EH (cell line): ENCODE results near the gene KLHL15.

Source experiments
- DNase-seq: peaks from one replicate; pipeline ENCODE4 v3.0.0-alpha.2; 2015; ENCODE audit warnings: low read depth

The KLHL15 gene

DNA sequence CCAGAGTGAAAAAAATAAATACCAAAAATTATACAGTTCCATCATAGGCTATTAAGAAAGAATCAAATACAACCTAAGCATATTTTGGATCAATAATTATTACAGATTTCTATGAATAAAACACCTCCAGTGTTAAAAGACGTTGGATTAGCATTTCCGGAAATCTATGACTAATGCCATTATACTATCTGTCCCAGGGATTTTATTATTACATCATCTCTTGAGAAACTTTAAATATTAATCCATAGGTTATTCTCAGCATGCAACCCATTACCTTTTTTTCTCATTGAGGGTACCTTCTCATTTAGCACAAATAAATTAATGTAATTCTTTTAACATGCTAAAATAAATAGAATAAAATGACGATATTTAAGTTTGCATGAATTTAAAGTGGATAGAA is 74.6 kb downstream of the KLHL15 start:
- DNase-seq, result no peak

GRCh38 chrX:23945206-23945605 is 81.8 kb downstream of the KLHL15 start:
- no peak for DNase-seq

DNA sequence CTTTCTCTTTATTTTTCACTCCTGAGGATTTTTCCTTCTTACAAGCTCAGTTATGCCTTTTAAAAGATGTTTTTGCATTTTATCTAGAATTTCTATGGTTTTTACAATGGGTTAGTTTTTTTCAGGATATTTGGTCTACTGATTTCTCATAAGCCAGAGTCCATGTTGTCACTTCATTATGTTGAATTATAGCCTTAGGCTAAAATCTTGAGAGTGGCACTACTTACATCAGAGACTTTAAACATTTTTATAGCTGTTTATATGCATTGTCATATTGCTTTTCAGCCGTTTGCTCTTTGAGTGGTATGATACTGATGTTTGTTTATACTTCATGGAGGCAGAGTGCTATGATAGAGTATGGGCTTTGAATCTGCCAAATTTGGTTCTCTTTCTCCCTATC is 82.8 kb downstream of the KLHL15 start:
- no peak for DNase-seq

GRCh38 chrX:23939203-23939602 is 87.8 kb downstream of the KLHL15 start:
- DNase-seq, result no peak

DNA sequence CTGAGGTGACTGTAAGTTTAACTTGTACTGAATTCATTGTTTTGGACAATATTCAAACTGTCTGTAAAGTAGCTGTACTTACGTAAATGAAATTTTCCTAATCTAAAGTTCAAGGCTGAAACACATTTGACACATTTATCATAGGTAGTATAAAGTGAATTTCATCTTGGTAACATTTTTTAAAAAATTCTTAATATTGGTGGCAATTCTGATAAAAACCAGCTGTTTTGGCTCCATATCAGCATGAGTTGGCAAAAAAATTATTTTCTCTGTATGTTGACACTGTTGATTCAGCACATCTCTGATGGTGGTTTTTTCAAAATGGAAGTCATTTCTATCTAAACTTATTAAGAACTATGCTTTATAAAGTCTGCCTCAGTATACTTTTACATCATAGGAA is 88.3 kb downstream of the KLHL15 start:
- no peak for DNase-seq

DNA sequence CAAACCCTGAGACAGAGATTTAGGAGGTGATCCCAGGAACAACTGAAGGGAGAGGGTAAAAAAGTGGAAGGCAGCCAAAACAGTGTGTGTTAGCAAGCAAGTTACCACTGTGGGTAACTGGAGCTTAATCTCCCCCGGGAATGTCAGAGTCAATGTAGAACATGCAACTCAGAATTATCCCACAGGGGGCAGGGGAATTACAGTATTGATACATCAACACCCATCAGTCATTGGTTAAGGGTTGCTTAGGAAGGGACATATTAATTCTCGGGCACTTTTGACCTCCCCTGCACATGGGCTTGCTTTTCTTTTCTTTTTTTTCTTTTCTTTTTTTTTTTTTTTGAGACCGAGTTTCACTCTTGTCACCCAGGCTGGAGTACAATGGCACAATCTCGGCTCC is 89.9 kb downstream of the KLHL15 start:
- DNase-seq, result no peak

- DNase-seq, result no peak
Measured at GRCh38 chrX:23936180-23936579, 90.8 kb downstream of the KLHL15 start.

- no peak for DNase-seq
Measured at GRCh38 chrX:23935106-23935505, 91.9 kb downstream of the KLHL15 start.
